ENCODE measurements around the gene USP50. TPM values are rescaled to one million over a fixed set of nuclear protein-coding genes. Genes with fewer than 3 reads are reported as not detected.

USP50 gene
- total RNA-seq, 1 donor from 2014 or later: not detected

GRCh38 chr15:50458348-50459112, 87.9 kb downstream of the USP50 start:
- DNase-seq (ENCODE audit: low read depth): no peak
- H3K4me3 ChIP-seq (ENCODE audit: low read depth, low read length): no peak overlapping the region
- no peaks in the 10 kb centered on the region for H3K27me3 ChIP-seq (ENCODE audit: control insufficient read depth, insufficient read depth, low read length)
- H3K36me3 ChIP-seq (ENCODE audit: control insufficient read depth, insufficient read depth, low read length): no peaks in the 10 kb centered on the region
- TF ChIP-seq, protein P1, sequence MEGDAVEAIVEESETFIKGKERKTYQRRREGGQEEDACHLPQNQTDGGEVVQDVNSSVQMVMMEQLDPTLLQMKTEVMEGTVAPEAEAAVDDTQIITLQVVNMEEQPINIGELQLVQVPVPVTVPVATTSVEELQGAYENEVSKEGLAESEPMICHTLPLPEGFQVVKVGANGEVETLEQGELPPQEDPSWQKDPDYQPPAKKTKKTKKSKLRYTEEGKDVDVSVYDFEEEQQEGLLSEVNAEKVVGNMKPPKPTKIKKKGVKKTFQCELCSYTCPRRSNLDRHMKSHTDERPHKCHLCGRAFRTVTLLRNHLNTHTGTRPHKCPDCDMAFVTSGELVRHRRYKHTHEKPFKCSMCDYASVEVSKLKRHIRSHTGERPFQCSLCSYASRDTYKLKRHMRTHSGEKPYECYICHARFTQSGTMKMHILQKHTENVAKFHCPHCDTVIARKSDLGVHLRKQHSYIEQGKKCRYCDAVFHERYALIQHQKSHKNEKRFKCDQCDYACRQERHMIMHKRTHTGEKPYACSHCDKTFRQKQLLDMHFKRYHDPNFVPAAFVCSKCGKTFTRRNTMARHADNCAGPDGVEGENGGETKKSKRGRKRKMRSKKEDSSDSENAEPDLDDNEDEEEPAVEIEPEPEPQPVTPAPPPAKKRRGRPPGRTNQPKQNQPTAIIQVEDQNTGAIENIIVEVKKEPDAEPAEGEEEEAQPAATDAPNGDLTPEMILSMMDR (IDR thresholded peaks at IDR 0.05; ENCODE audit: insufficient read depth, low read length, poor library complexity, severe bottlenecking): no peak

- DNase-seq (ENCODE audit: low read depth): no peak
- TF ChIP-seq, protein P1 (IDR thresholded peaks at IDR 0.05; ENCODE audit: insufficient read depth, low read length, poor library complexity, severe bottlenecking): no peak
- H3K36me3 ChIP-seq (ENCODE audit: control insufficient read depth, insufficient read depth, low read length): no peaks in the 10 kb centered on the region
- no peaks in the 10 kb centered on the region for H3K27me3 ChIP-seq (ENCODE audit: control insufficient read depth, insufficient read depth, low read length)
- H3K4me3 ChIP-seq (ENCODE audit: low read depth, low read length): no peak overlapping the region
Observed at GRCh38 chr15:50452927-50453326, 93.5 kb downstream of the USP50 start.

Other genes with a start within 250 kb of the USP50 start
- gene GABPB1, start 191.5 kb downstream of the USP50 start, total RNA-seq: 37.7 and 44.2 TPM in 2 replicates
- gene USP8, start 122.3 kb downstream of the USP50 start, total RNA-seq: 49.6 and 55.1 TPM in 2 replicates
- 30.7 and 31.2 TPM in 2 replicates for gene TRPM7, start 140.1 kb upstream of the USP50 start, total RNA-seq
- gene SPPL2A, start 219.0 kb upstream of the USP50 start, total RNA-seq: 91.7 and 138 TPM in 2 replicates

Measured in kidney epithelial cell (primary cell).